Measurements from ENCODE around the gene KCNG2.

GRCh38 chr18:79923896-79924585 is 126.3 kb downstream of the KCNG2 start:
- TF ChIP-seq ZNF423 (tag by site-specific recombination; IDR thresholded peaks at IDR 0.05) (no peak), ZNF266 (tag by site-specific recombination; IDR thresholded peaks at IDR 0.05; ENCODE audit: low read depth) (no peak), CTCF (tag by site-specific recombination; IDR thresholded peaks at IDR 0.05) (no peak), ZNF133 (tag by site-specific recombination; IDR thresholded peaks at IDR 0.05) (no peak), ZNF354C (tag by site-specific recombination; IDR thresholded peaks at IDR 0.05; ENCODE audit: borderline replicate concordance, low read depth) (no peak), REST (tag by site-specific recombination; IDR thresholded peaks at IDR 0.05) (no peak), ZNF366 (tag by site-specific recombination; conservative IDR thresholded peaks at IDR 0.05) (no peak), ZNF302 (tag by site-specific recombination; IDR thresholded peaks at IDR 0.05; ENCODE audit: low read depth) (no peak), ZFP41 (tag by site-specific recombination; IDR thresholded peaks at IDR 0.05; ENCODE audit: borderline replicate concordance) (no peak), YY1 (tag by site-specific recombination; IDR thresholded peaks at IDR 0.05) (no peak), ATF2 (tag by site-specific recombination; IDR thresholded peaks at IDR 0.05; ENCODE audit: low read depth) (no peak), ZNF585B (tag by site-specific recombination; IDR thresholded peaks at IDR 0.05) (no peak)
